Vagina (tissue), 2 donors: ENCODE data around the gene PLD1.

Experiments used
- POLR2A ChIP-seq, 2 donors: fragments of 450-650 bp; IDR thresholded peaks; one replicate each; pipeline ENCODE4 v1.6.1; 2017; ENCODE audit warnings: antibody characterized with exemption in 2 of 2, mild to moderate bottlenecking in 2 of 2, moderate library complexity in 2 of 2
- TF ChIP-seq, protein P1 (sequence below), 3 experiments: fragments of 450-650 bp in 2 of 3; fragments of 200-600 bp in 1 of 3; sonication (generic) in 1 of 3; IDR thresholded peaks; one replicate each; pipeline ENCODE4 v1.5.1; 2017 to 2019; ENCODE audit warnings: antibody characterized with exemption in 3 of 3, mild to moderate bottlenecking in 2 of 3, moderate library complexity in 2 of 3

DNA sequence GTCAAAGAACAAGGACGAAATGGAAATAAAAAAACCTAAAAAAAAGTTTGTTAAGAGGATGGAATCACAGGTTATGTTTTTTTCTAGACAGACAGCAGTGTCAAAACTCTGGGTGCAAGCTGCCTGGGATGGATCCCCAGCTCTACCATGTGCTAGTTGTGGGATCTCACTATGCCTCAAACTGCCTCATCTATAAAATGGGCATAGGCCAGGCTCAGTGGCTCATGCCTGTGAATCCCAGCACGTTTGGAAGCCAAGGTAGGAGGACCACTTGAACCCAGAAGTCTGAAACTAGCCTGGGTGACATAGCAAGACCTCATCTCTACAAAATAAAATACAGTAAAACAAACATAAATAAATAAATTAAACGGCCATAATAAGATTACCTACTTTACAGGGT lies 4.6 kb downstream of the PLD1 start:
- no peak for TF ChIP-seq POLR2A (IDR thresholded peaks at IDR 0.05)
- TF ChIP-seq, protein P1, sequence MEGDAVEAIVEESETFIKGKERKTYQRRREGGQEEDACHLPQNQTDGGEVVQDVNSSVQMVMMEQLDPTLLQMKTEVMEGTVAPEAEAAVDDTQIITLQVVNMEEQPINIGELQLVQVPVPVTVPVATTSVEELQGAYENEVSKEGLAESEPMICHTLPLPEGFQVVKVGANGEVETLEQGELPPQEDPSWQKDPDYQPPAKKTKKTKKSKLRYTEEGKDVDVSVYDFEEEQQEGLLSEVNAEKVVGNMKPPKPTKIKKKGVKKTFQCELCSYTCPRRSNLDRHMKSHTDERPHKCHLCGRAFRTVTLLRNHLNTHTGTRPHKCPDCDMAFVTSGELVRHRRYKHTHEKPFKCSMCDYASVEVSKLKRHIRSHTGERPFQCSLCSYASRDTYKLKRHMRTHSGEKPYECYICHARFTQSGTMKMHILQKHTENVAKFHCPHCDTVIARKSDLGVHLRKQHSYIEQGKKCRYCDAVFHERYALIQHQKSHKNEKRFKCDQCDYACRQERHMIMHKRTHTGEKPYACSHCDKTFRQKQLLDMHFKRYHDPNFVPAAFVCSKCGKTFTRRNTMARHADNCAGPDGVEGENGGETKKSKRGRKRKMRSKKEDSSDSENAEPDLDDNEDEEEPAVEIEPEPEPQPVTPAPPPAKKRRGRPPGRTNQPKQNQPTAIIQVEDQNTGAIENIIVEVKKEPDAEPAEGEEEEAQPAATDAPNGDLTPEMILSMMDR (IDR thresholded peaks at IDR 0.05), result no peak
